NCI-H524 (cell line): ENCODE results near the gene NUDT9.
"Not testable (repeated sequence)": the region's sequence is repeated elsewhere in the genome, so short reads cannot be mapped to it uniquely, and the experiment has no call there.

ENCODE experiments used
- DNase-seq, 2 experiments: peaks; one replicate each; lab custom pipeline; 2025; lab: John Stamatoyannopoulos, UW

NUDT9 gene

GRCh38 chr4:87409420-87409939, 12.9 kb upstream of the NUDT9 start:
- DNase-seq = no peak

GRCh38 chr4:87410157-87410556, 12.2 kb upstream of the NUDT9 start:
- no peak for DNase-seq

- DNase-seq = no peak
Measured at GRCh38 chr4:87410679-87411078, 11.7 kb upstream of the NUDT9 start.

- no peak for DNase-seq
Measured at GRCh38 chr4:87414816-87415215, 7.6 kb upstream of the NUDT9 start.

GRCh38 chr4:87416965-87417364, 5.4 kb upstream of the NUDT9 start:
- DNase-seq = no peak

- DNase-seq = not testable (repeated sequence)
Measured at GRCh38 chr4:87418410-87418809, 4.0 kb upstream of the NUDT9 start.

GRCh38 chr4:87419578-87420249, 2.7 kb upstream of the NUDT9 start:
- DNase-seq = no peak

GRCh38 chr4:87420276-87420830, 2.0 kb upstream of the NUDT9 start:
- DNase-seq = no peak

GRCh38 chr4:87423317-87424098, 1.1 kb downstream of the NUDT9 start:
- peak; percentile 43 to 49 for DNase-seq

GRCh38 chr4:87424099-87424543, 1.7 kb downstream of the NUDT9 start:
- not testable (repeated sequence) for DNase-seq

GRCh38 chr4:87425711-87426110, 3.3 kb downstream of the NUDT9 start:
- DNase-seq = no peak

- no peak for DNase-seq
Measured at GRCh38 chr4:87426865-87427517, 4.6 kb downstream of the NUDT9 start.

GRCh38 chr4:87427518-87427868, 5.1 kb downstream of the NUDT9 start:
- no peak for DNase-seq

GRCh38 chr4:87428979-87429378, 6.6 kb downstream of the NUDT9 start:
- no peak for DNase-seq

- DNase-seq = no peak
Measured at GRCh38 chr4:87430038-87430437, 7.7 kb downstream of the NUDT9 start.

- no peak for DNase-seq
Measured at GRCh38 chr4:87433342-87433741, 11.0 kb downstream of the NUDT9 start.

- DNase-seq = no peak
Measured at GRCh38 chr4:87442889-87443288, 20.5 kb downstream of the NUDT9 start.

- no peak for DNase-seq
Measured at GRCh38 chr4:87444741-87445140, 22.4 kb downstream of the NUDT9 start.

GRCh38 chr4:87445964-87446363, 23.6 kb downstream of the NUDT9 start:
- DNase-seq = no peak

- not testable (repeated sequence) for DNase-seq
Measured at GRCh38 chr4:87446375-87446774, 24.0 kb downstream of the NUDT9 start.

GRCh38 chr4:87451537-87451936, 29.2 kb downstream of the NUDT9 start:
- DNase-seq = no peak

- no peak for DNase-seq
Measured at GRCh38 chr4:87458913-87459312, 36.5 kb downstream of the NUDT9 start.
